Measurements from ENCODE around the gene HBM.
A peak's percentile ranks its signal among the peaks of the same experiment; 100 is the strongest.
"Not testable (repeated sequence)": the region's sequence is repeated elsewhere in the genome, so short reads cannot be mapped to it uniquely, and the experiment has no call there.

The HBM gene

GRCh38 chr16:187330-187729, 21.6 kb downstream of the HBM start:
- DNase-seq: no peak

DNA sequence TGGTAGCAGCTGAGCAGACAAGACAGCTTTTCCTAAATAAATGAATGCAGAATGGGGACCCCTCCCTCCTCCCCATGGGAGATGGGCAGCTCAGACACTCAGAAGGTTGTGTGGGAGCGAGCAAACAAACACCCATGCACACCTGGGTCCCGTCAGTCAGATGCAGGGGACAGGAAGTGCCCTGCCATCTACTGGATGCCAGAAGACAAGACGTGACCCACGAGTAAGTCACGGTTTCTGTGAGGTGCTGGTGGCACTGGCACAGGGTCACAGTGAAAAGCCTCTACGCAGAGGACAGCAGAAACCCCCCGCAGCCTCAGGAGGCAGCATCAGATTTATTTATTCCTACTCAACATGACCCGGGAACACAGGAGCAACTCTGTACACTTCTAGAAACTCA, 22.9 kb downstream of the HBM start:
- DNase-seq: peak in 1 of 5 donors; percentile 25

- no peak for DNase-seq
Observed at GRCh38 chr16:189604-190186, 23.9 kb downstream of the HBM start.

DNA sequence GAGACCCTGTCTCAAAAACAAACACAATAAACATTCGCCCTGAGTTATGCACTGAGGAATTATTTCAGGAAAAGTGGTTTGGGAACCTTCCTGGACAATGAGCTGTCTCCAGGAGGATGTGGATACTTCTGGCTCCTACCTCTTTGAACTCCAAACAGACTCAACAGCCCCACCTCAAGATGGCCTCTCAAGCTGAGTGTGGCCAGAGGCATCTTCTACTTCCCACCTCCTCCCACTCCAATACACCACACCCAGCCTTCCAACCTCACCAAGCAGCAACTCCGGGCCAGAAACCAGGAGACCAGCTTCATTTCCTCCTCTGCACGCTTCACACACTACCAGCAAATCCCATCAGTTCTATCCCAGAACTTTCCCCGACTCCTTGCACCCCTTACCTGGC, 26.1 kb downstream of the HBM start:
- no peak for DNase-seq

DNA sequence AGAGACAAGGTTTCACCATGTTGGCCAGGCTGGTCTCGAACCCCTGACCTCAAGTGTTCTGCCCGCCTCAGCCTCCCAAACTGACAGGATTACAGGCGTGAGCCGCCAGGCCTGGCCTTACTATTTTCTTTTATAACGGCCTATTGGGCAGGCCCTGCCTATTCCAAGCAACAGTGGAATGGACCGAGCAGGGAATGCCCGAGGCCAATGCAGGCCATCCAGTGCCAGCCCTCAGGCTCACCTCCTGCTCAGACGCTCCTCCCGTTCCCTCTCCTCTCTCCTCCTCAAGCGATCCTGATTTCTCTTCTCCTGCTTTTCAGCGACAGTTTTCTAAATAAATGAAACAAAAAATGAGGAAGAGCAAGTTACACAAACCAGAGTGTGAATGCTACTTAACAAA, 26.9 kb downstream of the HBM start:
- no peak for DNase-seq

- no peak for DNase-seq
Observed at GRCh38 chr16:193441-193840, 27.7 kb downstream of the HBM start.

DNA sequence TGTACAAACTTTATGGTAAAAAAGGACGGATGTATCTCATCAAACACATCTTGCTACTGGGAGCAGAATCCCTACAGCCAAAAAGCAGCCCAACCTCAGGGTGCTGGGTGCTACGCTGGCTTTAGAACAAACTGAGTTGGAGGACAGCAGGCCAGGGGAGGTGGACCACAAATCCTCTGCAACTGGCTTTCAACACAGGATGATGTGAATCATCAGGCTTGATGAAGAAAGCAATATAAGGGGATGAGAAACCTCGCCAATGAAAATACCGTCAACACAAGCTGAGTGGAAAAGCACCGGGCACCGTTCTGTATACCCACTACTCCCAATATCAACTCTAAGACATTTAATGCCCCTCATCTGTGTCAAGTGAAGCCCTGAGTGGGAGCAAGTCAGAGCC, 28.7 kb downstream of the HBM start:
- DNase-seq: no peak

- DNase-seq: no peak
Observed at GRCh38 chr16:200388-200787, 34.6 kb downstream of the HBM start.

GRCh38 chr16:203246-203645, 37.5 kb downstream of the HBM start:
- no peak for DNase-seq

DNA sequence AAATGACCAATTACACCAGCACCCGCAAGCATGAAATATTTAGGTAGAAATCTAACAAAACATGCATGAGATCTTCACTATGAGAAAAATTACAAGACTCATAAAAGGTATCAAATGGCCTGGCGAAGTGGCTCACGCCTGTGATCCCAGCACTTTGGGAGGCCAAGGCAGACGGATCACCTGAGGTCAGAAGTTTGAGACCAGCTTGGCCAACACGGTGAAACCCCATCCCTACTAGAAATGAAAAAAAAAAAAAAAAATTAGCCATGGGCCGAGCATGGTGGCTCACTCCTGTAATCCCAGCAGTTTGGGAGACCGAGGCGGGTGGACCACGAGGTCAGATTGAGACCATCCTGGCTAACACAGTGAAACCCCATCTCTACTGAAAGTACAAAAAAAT, 38.3 kb downstream of the HBM start:
- DNase-seq: not testable (repeated sequence)

DNA sequence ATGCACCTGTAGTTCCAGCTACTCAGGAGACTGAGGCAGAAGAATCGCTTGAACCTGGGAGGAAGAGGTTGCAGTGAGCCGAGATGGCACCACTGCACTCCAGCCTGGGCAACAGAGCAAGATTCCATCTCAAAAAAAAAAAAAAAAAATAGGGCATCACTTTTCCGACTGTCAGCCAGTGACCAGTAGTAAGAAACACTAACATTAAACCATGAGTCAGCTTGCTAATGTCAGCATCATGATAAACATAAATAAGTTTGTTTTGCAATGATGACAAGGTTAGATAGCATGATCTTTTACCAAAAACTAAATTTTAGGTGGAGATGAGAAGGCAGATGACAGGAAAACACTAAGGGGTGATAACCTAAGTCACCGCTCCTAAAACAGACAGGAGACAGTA, 43.6 kb downstream of the HBM start:
- DNase-seq: not testable (repeated sequence)

DNA sequence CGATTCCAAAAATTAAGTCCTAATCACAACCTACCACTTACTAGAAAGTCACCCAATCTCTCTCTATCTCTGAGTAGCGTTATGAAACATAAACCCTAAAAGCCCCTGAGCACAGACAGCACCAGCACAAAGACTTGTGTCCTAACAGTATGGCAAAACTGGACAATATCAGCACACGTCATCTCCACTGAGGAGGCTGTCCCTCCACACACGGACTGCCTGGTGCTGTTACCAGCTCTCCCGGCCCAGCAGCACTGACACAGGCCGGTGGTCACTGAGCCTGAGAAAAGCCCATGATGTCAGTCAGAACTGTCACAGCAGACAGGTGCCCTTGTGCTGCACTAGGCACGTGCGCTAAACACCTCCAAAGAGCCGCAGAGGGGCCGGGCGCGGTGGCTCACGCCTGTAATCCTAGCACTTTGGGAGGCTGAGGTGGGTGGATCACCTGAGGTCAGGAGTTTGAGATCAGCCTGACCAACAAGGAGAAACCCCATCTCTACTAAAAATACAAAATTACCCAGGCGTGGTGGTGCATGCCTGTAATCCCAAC, 45.9 kb downstream of the HBM start:
- not testable (repeated sequence) for DNase-seq

- DNase-seq: no peak
Observed at GRCh38 chr16:212999-213398, 47.2 kb downstream of the HBM start.
